ENCODE measurements around the gene NPHP4.

NPHP4 gene

DNA sequence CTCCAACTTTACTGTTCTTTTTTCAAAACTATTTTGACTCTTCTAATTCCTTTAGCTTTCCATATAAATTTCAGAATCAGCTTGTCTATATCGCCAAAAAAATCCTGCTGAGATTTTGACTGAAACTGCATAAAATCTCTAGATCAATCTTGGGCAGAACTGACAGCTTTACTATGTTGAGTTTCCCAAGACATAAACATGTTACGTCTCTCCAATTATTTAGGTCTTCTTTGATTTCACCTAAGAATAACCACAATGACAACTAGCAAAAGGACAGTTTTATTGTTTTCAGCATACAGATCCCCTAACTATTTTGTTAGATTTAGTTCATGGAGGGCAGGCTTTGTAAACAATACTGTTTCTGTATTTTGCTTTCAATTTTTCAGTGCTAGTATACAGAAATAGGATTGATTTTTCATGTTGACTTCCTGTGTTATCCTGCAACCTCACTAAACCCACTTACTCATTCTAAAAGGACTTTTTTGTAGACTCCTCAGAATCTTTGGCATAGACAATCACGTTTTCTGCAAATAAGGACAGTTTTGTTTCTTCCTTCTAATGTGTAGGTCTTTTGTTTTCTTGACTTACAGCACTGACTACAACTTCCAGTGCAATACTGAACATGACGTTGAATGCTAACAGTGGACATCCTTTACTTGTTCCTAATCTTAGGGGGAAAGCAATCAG lies 63.4 kb downstream of the NPHP4 start:
- no peak for DNase-seq

GRCh38 chr1:5927506-5928370 lies 64.5 kb downstream of the NPHP4 start:
- no peak for DNase-seq

- no peak for DNase-seq
These were observed 65.4 kb downstream of the NPHP4 start for GRCh38 chr1:5926686-5927435.

GRCh38 chr1:5922700-5923330 lies 69.4 kb downstream of the NPHP4 start:
- peak; percentile 18 for DNase-seq

GRCh38 chr1:5921671-5922070 lies 70.6 kb downstream of the NPHP4 start:
- DNase-seq, result peak; percentile 13

DNA sequence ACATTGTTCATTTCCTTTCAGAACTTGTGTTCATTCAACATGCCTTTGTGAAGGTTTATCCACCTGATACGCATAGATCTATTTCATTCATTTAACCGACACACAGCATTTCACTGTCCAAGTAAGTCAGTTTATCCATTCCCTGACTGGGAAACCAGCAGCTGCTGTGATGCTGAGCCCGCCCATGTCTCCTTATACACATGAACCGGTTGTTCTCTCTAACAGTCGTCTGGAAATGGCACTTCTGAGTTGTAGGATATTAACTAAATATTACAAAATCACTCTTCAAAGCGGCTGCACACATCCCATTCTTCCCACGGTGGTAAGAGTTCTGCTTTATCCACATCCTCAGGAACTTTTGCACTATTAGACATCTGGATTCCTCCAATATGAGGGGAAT lies 71.1 kb downstream of the NPHP4 start:
- DNase-seq, result no peak

DNA sequence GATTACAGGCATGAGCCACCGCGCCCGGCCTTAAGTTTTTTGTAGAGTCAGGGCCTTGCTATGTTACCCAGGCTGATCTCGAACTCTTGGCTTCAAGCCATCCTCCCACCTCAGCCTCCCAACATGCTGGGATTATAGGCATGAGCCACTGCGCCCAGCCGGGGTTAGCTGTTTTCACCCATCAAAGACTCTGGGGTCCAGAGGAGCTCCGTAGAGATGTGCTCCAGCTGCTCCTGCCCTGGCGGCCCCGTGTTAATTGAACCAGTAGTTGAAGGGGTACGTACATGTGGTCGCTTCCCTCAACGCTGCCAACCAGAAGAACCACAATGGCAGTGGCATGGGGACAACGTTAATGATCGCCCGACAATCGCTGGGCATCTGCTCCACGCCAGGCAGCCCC lies 72.0 kb downstream of the NPHP4 start:
- no peak for DNase-seq

GRCh38 chr1:5918275-5918649 lies 74.0 kb downstream of the NPHP4 start:
- no peak for DNase-seq

DNA sequence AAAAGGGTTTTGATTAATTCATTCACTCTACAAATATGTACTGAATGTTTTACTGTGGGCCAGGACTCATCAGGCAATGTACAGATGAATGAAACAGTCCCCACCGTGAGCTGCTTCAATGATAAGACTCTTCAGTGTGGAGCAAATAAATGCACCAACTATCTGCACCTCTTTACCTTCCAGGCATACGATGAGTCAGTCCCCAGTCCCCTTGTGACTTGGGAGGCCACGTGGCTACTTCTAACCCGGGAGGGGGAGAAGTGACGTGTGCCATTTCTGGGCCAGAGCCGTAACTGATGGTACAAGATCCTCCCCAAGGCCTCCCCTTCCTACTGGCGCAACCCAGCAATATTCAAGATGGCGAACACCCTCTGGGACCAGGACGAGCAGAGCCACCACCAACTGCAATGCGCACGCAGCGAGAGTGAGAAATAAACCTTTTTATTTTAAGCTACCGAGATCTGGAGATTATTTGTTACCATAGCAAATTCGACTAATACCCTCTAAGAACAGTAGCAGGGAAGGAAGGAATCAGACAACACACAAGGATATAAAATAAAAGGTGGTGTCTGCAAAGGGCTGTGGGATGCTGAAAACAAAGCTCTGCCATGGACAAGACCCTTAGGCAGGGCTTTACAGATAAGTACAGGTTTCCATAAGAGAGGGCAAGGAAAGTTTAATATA lies 74.5 kb downstream of the NPHP4 start:
- no peak for DNase-seq

DNA sequence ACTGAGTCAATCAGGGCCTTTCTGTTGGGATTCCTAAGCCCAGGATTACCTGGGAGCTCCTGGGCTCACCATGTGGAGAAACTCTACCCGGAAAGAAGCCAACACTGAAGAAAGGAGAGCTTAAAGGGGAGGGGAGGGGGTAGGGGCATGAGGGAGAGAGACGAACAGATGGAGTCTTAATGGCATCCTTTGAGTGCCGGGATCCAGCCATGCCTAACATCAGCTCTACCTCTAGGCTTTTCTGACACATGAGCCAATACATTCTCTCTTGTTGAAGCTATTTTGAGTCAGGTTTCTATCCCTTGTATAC lies 75.0 kb downstream of the NPHP4 start:
- no peak for DNase-seq

- DNase-seq, result no peak
These were observed 75.5 kb downstream of the NPHP4 start for GRCh38 chr1:5916572-5917280.

DNA sequence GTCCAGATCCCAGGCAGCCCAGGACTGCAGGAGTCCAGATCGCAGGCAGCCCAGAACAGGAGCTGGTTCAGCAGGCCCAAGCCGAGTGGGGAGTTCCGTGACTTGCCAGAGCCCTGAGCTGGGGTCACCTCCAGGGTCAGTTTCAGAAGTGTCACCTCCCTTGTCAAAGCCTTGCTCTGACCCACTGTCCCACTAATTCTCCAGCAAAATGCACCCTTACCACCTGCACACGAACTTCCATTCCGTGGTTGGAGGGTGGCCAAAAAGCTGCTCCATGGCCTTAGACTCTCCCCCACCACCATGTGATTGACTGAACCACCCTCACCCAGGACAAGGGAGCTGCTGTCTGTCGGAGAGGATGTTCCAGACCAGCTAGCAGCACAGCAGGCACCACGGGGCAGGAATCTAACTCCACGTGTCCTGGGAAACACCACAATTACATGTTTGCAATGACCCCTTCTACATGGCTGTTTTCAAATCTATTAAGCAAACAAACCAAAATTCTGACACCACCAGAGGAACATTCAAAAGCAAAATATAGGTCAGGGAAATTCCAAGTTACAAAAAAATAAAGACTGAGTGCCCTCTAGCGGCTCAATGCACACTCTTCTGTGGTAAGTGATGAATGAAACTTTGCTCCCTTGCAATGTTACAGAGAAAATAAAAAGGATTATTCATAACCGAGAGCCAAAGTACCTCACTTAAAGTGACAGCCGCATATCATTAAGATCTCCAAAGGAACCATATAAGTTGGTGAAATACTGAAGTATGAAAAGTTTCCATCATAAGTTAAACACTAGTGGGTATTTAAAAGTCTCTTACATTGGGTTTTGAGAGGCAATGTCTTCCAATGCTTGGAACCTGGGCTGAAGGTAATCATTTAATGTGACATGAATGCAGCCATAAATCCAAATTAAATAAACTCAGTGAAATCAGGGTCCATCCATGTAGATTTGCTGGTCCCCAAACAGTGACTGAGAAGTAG lies 76.3 kb downstream of the NPHP4 start:
- DNase-seq, result peak; percentile 64

DNA sequence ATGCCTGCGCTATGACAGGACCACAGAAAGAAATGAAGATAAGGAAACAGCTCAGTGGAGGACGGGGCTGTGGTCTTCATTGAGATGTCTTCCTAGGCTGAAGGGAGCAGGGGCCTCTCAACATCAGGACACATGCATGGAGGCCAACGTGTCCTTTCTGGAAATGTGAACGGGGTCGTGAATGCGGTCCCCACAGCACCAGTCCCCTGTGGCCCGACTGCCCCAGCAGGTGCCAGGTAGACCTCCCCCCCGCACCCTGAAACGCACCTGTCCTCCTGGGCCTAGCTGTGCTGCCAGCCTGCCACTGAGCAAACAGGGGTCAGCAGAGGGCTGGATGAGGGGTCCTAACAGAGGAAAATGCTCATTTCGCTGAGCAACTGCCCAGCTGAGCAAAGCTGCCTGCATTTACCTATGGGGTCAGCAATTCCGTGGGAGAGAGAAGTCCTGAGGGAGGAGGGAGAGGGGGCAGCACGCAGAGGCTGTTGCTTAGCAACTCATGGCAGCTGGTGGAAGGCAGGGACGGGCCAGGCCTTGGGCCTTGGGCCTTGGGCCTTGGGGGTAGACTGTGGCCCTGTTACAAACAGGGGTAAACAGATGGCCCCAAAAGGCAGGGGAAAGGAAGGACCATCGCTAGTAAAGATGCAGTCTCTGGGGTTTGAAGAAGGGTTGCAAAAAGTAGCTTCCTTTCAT lies 77.4 kb downstream of the NPHP4 start:
- DNase-seq, result no peak

- DNase-seq, result no peak
These were observed 78.3 kb downstream of the NPHP4 start for GRCh38 chr1:5913876-5914275.

DNA sequence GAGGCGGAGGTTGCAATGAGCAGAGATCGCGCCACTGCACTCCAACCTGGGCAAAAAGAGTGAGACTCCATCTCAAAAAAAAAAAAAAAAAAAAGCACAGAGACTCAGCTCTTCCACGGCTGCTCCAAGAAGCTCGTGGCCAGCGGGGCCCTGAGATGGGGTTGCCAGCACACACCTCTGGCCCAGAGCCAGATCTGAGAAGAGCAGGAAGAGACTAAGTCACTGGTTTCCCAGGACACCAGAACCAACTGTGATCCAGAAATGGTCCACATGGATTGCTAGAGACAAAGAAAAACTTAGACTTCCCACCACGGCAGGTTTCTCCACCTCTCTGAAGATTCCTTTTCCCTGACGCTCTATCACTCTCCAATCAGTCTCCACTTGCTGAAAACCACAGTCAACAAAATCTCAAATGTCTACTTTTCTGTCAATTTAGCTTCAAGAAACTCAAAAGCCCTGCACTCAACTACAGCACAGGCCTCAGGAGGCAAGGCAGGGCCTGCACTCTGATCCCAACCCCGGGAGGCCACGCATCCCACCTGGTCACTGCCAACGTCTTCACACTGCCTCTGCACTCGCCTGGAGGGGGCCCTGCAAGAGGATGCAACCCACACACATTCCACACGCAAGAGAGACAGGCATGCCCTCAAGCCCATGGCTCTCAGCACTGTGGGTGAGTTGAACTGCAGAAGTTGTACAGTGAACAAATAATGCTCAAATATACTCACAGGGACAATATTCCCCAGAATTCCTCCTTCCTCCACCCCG lies 79.0 kb downstream of the NPHP4 start:
- DNase-seq, result no peak

DNA sequence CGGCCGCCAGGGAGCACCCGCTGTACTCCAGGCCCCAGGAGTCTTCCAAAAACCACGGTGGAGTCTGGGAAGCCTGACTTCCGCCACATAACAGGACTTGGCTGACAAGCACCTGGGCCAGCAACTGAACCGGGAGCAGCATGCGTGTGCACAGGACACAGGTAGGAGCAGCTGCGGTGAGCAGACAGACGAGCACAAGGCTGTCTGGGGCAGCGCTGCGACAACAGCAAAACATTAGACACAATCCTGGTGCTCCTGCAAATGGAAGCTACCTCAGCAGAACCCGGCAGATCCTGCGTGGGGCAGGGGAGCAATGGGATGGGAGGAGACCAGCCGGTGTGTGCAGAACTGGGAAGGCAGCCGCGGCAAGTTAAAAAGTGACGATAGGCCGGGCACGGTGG lies 80.4 kb downstream of the NPHP4 start:
- DNase-seq, result no peak

DNA sequence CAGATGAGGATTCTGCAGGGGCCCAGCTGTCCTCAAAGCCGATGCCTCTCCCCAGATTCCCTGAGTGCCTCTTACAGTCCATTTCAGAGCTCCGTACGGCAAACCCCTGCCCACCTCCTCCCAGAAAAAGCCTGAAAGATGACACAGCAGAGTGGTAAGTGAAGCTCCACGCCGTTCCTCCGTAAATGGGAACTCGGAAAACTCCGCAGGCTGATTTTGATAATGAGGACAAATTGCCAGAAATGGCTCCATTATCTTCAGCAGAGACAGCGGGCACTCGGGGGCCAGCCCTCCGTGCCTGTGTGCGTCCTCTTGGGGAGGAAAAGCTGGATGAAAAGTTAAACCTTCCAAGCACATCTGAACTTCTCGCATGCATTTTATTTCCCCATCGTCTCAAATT lies 81.1 kb downstream of the NPHP4 start:
- DNase-seq, result no peak

- DNase-seq, result no peak
These were observed 81.6 kb downstream of the NPHP4 start for GRCh38 chr1:5910666-5911065.

GRCh38 chr1:5910276-5910620 lies 82.0 kb downstream of the NPHP4 start:
- no peak for DNase-seq
